ENCODE measurements around the gene CDK11B.

GRCh38 chr1:1609822-1610485 lies 48.9 kb downstream of the CDK11B start:
- no peak for TF ChIP-seq POLR2A (IDR thresholded peaks at IDR 0.05)
- TF ChIP-seq CTCF (IDR thresholded peaks at IDR 0.05): no peak
